ENCODE measurements around the gene SLC4A1AP. TPM values are rescaled to one million over a fixed set of nuclear protein-coding genes. Genes with fewer than 3 reads are reported as not detected.

Gene SLC4A1AP
- total RNA-seq, 4 donors from 2014 or later: 16.7 to 22.8 (median 20.1) TPM

GRCh38 chr2:27742571-27742970, 78.9 kb downstream of the SLC4A1AP start:
- H3K4me3 ChIP-seq: no peak overlapping the region
- WGBS: 96% methylated on average over 9 of the region's 9 CpGs
- no peaks in the 10 kb centered on the region for H3K27me3 ChIP-seq
- no peak for DNase-seq (ENCODE audit: extremely low spot score)
- H3K4me1 ChIP-seq: peaks cover 0 to 12% (median 4%) of the 10 kb centered on the region in 4 donors
- no peaks in the 10 kb centered on the region for H3K9me3 ChIP-seq
- intact Hi-C loops (cut with DNase I): no loop called here
- TF ChIP-seq POLR2AphosphoS5 (IDR thresholded peaks at IDR 0.05) (no peak), EP300 (IDR thresholded peaks at IDR 0.05) (no peak), POLR2A (IDR thresholded peaks at IDR 0.05; ENCODE audit: low read depth) (no peak), CTCF (IDR thresholded peaks at IDR 0.05) (no peak)
- H3K27ac ChIP-seq (replicated peaks in 1 of 4): no peak overlapping the region
- no peaks in the 10 kb centered on the region for H3K36me3 ChIP-seq

Small RNA genes lying within 50 kb of the gene (small RNA-seq; reads per million reads assigned to genes)
- gene RF00340: 0 reads per million in 3 donors

Other genes with a start within 250 kb of the SLC4A1AP start
- 10 to 100 TPM; 74.8 to 96.0 (median 85.8) TPM for gene NRBP1, start 235.3 kb upstream of the SLC4A1AP start, total RNA-seq
- gene KRTCAP3, start 221.5 kb upstream of the SLC4A1AP start, total RNA-seq: under 1 TPM in 1 of 4 donors, not detected in 3; 0.45 TPM
- gene IFT172, start 174.1 kb upstream of the SLC4A1AP start, total RNA-seq: 10 to 100 TPM; 12.1 to 29.7 (median 25.0) TPM
- 10 to 100 TPM in 2 of 4 donors, 1 to 10 TPM in 2; 3.3 to 12.6 (median 9.8) TPM for gene FNDC4, start 168.7 kb upstream of the SLC4A1AP start, total RNA-seq
- gene GCKR, start 167.1 kb upstream of the SLC4A1AP start, total RNA-seq: under 1 TPM in 1 of 4 donors, not detected in 3; 0.23 TPM
- gene ZNF512, start 80.8 kb upstream of the SLC4A1AP start, total RNA-seq: 10 to 100 TPM; 29.5 to 39.3 (median 33.7) TPM
- gene CCDC121, start 34.9 kb upstream of the SLC4A1AP start, total RNA-seq: 1 to 10 TPM; 2.7 to 6.2 (median 5.2) TPM
- 10 to 100 TPM; 18.8 to 28.1 (median 22.7) TPM for gene GPN1, start 34.8 kb upstream of the SLC4A1AP start, total RNA-seq
- 10 to 100 TPM; 18.5 to 23.1 (median 20.7) TPM for gene SUPT7L, start 275 bp upstream of the SLC4A1AP start, total RNA-seq
- 100 to 1,000 TPM; 283 to 500 (median 345) TPM for gene MRPL33, start 107.8 kb downstream of the SLC4A1AP start, total RNA-seq
- gene RBKS, start 226.5 kb downstream of the SLC4A1AP start, total RNA-seq: 1 to 10 TPM in 3 of 4 donors, under 1 TPM in 1; 0.63 to 5.8 (median 2.5) TPM
- 10 to 100 TPM; 35.5 to 44.9 (median 39.9) TPM for gene BABAM2, start 226.8 kb downstream of the SLC4A1AP start, total RNA-seq

Measured in esophagus muscularis mucosa (tissue), 4 donors.